Esophagus muscularis mucosa (tissue), 4 donors: ENCODE measurements around the gene BANK1.

Experiments used
- CTCF ChIP-seq, 3 experiments: fragments of 200-600 bp in 2 of 3; fragments of 450-650 bp in 1 of 3; sonication (generic) in 2 of 3; IDR thresholded peaks; one replicate each; pipeline ENCODE4 v1.5.1; 2017 to 2019; ENCODE audit warnings: antibody characterized with exemption in 3 of 3, mild to moderate bottlenecking in 2 of 3, moderate library complexity in 1 of 3
- EP300 ChIP-seq: sonication (generic); formaldehyde crosslinking; IDR thresholded peaks from one replicate; pipeline ENCODE4 v1.6.1; 2017; ENCODE audit warnings: antibody characterized with exemption
- POLR2A ChIP-seq: fragments of 450-650 bp; IDR thresholded peaks from one replicate; pipeline ENCODE4 v1.6.1; 2017; ENCODE audit warnings: antibody characterized with exemption, moderate library complexity, mild to moderate bottlenecking, low read depth
- POLR2AphosphoS5 ChIP-seq, 2 donors: sonication (generic); formaldehyde crosslinking; IDR thresholded peaks; one replicate each; pipeline ENCODE4 v1.6.1; 2017; ENCODE audit warnings: antibody characterized with exemption in 2 of 2

GRCh38 chr4:101993002-101993841 lies 202.7 kb downstream of the BANK1 start:
- no peak for TF ChIP-seq EP300
- TF ChIP-seq CTCF (IDR thresholded peaks at IDR 0.05) = no peak
- TF ChIP-seq POLR2AphosphoS5 (IDR thresholded peaks at IDR 0.05) = no peak
- TF ChIP-seq POLR2A = no peak
